ENCODE results near the gene USP20.
A peak's percentile ranks its signal among the peaks of the same experiment; 100 is the strongest.

The USP20 gene

GRCh38 chr9:129858167-129858962, 23.1 kb downstream of the USP20 start:
- Mint-ChIP-seq H3K27me3 (ENCODE audit: low read depth) (no peaks in the 10 kb centered on the region), H3K4me1 (ENCODE audit: low read depth) (peaks cover 53% of the 10 kb centered on the region), H3K4me3 (no peak overlapping the region), H3K9me3 (no peaks in the 10 kb centered on the region), H3K27ac (no peak overlapping the region), H3K36me3 (ENCODE audit: low read depth) (peaks cover 61% of the 10 kb centered on the region)

GRCh38 chr9:129860653-129861446, 25.6 kb downstream of the USP20 start:
- H3K4me3 Mint-ChIP-seq, result no peak overlapping the region
- peak overlapping the region; percentile 69 for H3K27ac Mint-ChIP-seq
- peaks cover 47% of the 10 kb centered on the region for H3K4me1 Mint-ChIP-seq (ENCODE audit: low read depth)
- H3K36me3 Mint-ChIP-seq (ENCODE audit: low read depth), result peaks cover 53% of the 10 kb centered on the region
- no peaks in the 10 kb centered on the region for H3K9me3 Mint-ChIP-seq
- no peaks in the 10 kb centered on the region for H3K27me3 Mint-ChIP-seq (ENCODE audit: low read depth)

- Mint-ChIP-seq H3K36me3 (ENCODE audit: low read depth) (peaks cover 54% of the 10 kb centered on the region), H3K4me3 (peak overlapping the region; percentile 4), H3K9me3 (no peaks in the 10 kb centered on the region), H3K27me3 (ENCODE audit: low read depth) (no peaks in the 10 kb centered on the region), H3K27ac (peak overlapping the region; percentile 67), H3K4me1 (ENCODE audit: low read depth) (peaks cover 48% of the 10 kb centered on the region)
Measured at GRCh38 chr9:129861447-129861827, 26.2 kb downstream of the USP20 start.

GRCh38 chr9:129863059-129863690, 27.9 kb downstream of the USP20 start:
- Mint-ChIP-seq H3K36me3 (ENCODE audit: low read depth) (peaks cover 54% of the 10 kb centered on the region), H3K4me3 (peak overlapping the region; percentile 70), H3K27ac (peak overlapping the region; percentile 84), H3K9me3 (no peaks in the 10 kb centered on the region), H3K4me1 (ENCODE audit: low read depth) (peaks cover 57% of the 10 kb centered on the region), H3K27me3 (ENCODE audit: low read depth) (no peaks in the 10 kb centered on the region)

GRCh38 chr9:129864991-129865647, 29.9 kb downstream of the USP20 start:
- Mint-ChIP-seq H3K27me3 (ENCODE audit: low read depth) (no peaks in the 10 kb centered on the region), H3K27ac (peak overlapping the region; percentile 87), H3K9me3 (no peaks in the 10 kb centered on the region), H3K36me3 (ENCODE audit: low read depth) (peaks cover 57% of the 10 kb centered on the region), H3K4me3 (peak overlapping the region; percentile 65), H3K4me1 (ENCODE audit: low read depth) (peaks cover 67% of the 10 kb centered on the region)

GRCh38 chr9:129865668-129866320, 30.5 kb downstream of the USP20 start:
- Mint-ChIP-seq H3K27me3 (ENCODE audit: low read depth) (no peaks in the 10 kb centered on the region), H3K4me3 (peak overlapping the region; percentile 64), H3K36me3 (ENCODE audit: low read depth) (peaks cover 58% of the 10 kb centered on the region), H3K27ac (peak overlapping the region; percentile 97), H3K4me1 (ENCODE audit: low read depth) (peaks cover 67% of the 10 kb centered on the region), H3K9me3 (no peaks in the 10 kb centered on the region)

- Mint-ChIP-seq H3K4me3 (peak overlapping the region; percentile 64), H3K9me3 (no peaks in the 10 kb centered on the region), H3K36me3 (ENCODE audit: low read depth) (peaks cover 59% of the 10 kb centered on the region), H3K4me1 (ENCODE audit: low read depth) (peaks cover 66% of the 10 kb centered on the region), H3K27me3 (ENCODE audit: low read depth) (no peaks in the 10 kb centered on the region), H3K27ac (peak overlapping the region; percentile 97)
Measured at GRCh38 chr9:129866394-129867135, 31.3 kb downstream of the USP20 start.

GRCh38 chr9:129867136-129868022, 32.1 kb downstream of the USP20 start:
- H3K4me3 Mint-ChIP-seq, result peak overlapping the region; percentile 40
- peaks cover 56% of the 10 kb centered on the region for H3K36me3 Mint-ChIP-seq (ENCODE audit: low read depth)
- peaks cover 64% of the 10 kb centered on the region for H3K4me1 Mint-ChIP-seq (ENCODE audit: low read depth)
- H3K27ac Mint-ChIP-seq, result peak overlapping the region; percentile 97
- no peaks in the 10 kb centered on the region for H3K9me3 Mint-ChIP-seq
- H3K27me3 Mint-ChIP-seq (ENCODE audit: low read depth), result no peaks in the 10 kb centered on the region

GRCh38 chr9:129868023-129868871, 33.0 kb downstream of the USP20 start:
- Mint-ChIP-seq H3K9me3 (no peaks in the 10 kb centered on the region), H3K27ac (peak overlapping the region; percentile 97), H3K4me3 (peak overlapping the region; percentile 42)

GRCh38 chr9:129868872-129869486, 33.7 kb downstream of the USP20 start:
- Mint-ChIP-seq H3K4me1 (ENCODE audit: low read depth) (peaks cover 51% of the 10 kb centered on the region), H3K27me3 (ENCODE audit: low read depth) (no peaks in the 10 kb centered on the region), H3K9me3 (no peaks in the 10 kb centered on the region), H3K27ac (peak overlapping the region; percentile 81), H3K4me3 (peak overlapping the region; percentile 42), H3K36me3 (ENCODE audit: low read depth) (peaks cover 52% of the 10 kb centered on the region)

More at GRCh38 chr9:129868023-129868871, 33.0 kb downstream of the USP20 start:
- Mint-ChIP-seq H3K27me3 (ENCODE audit: low read depth) (no peaks in the 10 kb centered on the region), H3K36me3 (ENCODE audit: low read depth) (peaks cover 52% of the 10 kb centered on the region), H3K4me1 (ENCODE audit: low read depth) (peaks cover 59% of the 10 kb centered on the region)

- Mint-ChIP-seq H3K4me1 (ENCODE audit: low read depth) (peaks cover 50% of the 10 kb centered on the region), H3K4me3 (peak overlapping the region; percentile 42), H3K36me3 (ENCODE audit: low read depth) (peaks cover 57% of the 10 kb centered on the region), H3K27ac (peak overlapping the region; percentile 81), H3K9me3 (no peaks in the 10 kb centered on the region), H3K27me3 (ENCODE audit: low read depth) (no peaks in the 10 kb centered on the region)
Measured at GRCh38 chr9:129869585-129870501, 34.6 kb downstream of the USP20 start.

All from T-helper 1 cell treated with Interleukin-12 subunit alpha and Interleukin-12 subunit beta and Interleukin-4 antibody, amounts not matched to agents 30 μg/mL and 1 μg/mL, for 36 hours (primary cell).